ENCODE data around the gene KCNMA1. TPM values are rescaled to one million over a fixed set of nuclear protein-coding genes. Genes with fewer than 3 reads are reported as not detected.

Gene KCNMA1
- total RNA-seq, 1 experiment from 2014 or later, result 0.45 TPM

GRCh38 chr10:77448226-77448625 is 189.4 kb downstream of the KCNMA1 start:
- no peak for DNase-seq
- intact Hi-C loops (cut with micrococcal nuclease; ENCODE audit: unreplicated experiment), result no loop called here
- Mint-ChIP-seq H3K27ac (ENCODE audit: unreplicated experiment) (no peak overlapping the region), H3K9me3 (ENCODE audit: low read depth, unreplicated experiment) (no peaks in the 10 kb centered on the region), H3K36me3 (ENCODE audit: insufficient read depth, unreplicated experiment) (no peaks in the 10 kb centered on the region), H3K27me3 (ENCODE audit: unreplicated experiment) (peaks cover 51% of the 10 kb centered on the region), H3K4me1 (ENCODE audit: low read depth, unreplicated experiment) (no peaks in the 10 kb centered on the region), H3K4me3 (ENCODE audit: low read depth, unreplicated experiment) (no peak overlapping the region)
- TF ChIP-seq CTCF (IDR thresholded peaks at IDR 0.05; ENCODE audit: unreplicated experiment), result no peak
- no TSS peak for BruUV-seq (replicated peaks)
- CTCF ChIA-PET, result no interaction called here

- Mint-ChIP-seq H3K36me3 (ENCODE audit: insufficient read depth, unreplicated experiment) (no peaks in the 10 kb centered on the region), H3K4me3 (ENCODE audit: low read depth, unreplicated experiment) (no peak overlapping the region), H3K4me1 (ENCODE audit: low read depth, unreplicated experiment) (no peaks in the 10 kb centered on the region), H3K27me3 (ENCODE audit: unreplicated experiment) (peaks cover 63% of the 10 kb centered on the region), H3K9me3 (ENCODE audit: low read depth, unreplicated experiment) (no peaks in the 10 kb centered on the region), H3K27ac (ENCODE audit: unreplicated experiment) (no peak overlapping the region)
- DNase-seq, result no peak
- CTCF ChIA-PET, result interaction anchor here (1.3 kb wide), 1 partner anchor 14 kb away, joined by 3 read pairs; no protein-coding TSS in a partner anchor
- BruUV-seq (replicated peaks), result no TSS peak
- intact Hi-C loops (cut with micrococcal nuclease; ENCODE audit: unreplicated experiment), result no loop called here
- TF ChIP-seq CTCF (IDR thresholded peaks at IDR 0.05; ENCODE audit: unreplicated experiment), result no peak
Measured at GRCh38 chr10:77446700-77447099, 190.9 kb downstream of the KCNMA1 start.

- Mint-ChIP-seq H3K9me3 (ENCODE audit: low read depth, unreplicated experiment) (no peaks in the 10 kb centered on the region), H3K27ac (ENCODE audit: unreplicated experiment) (no peak overlapping the region), H3K4me3 (ENCODE audit: low read depth, unreplicated experiment) (no peak overlapping the region), H3K27me3 (ENCODE audit: unreplicated experiment) (peaks cover 66% of the 10 kb centered on the region), H3K4me1 (ENCODE audit: low read depth, unreplicated experiment) (no peaks in the 10 kb centered on the region), H3K36me3 (ENCODE audit: insufficient read depth, unreplicated experiment) (no peaks in the 10 kb centered on the region)
- no peak for TF ChIP-seq CTCF (IDR thresholded peaks at IDR 0.05; ENCODE audit: unreplicated experiment)
- BruUV-seq (replicated peaks), result no TSS peak
- CTCF ChIA-PET, result interaction anchor here (1.0 kb wide), 1 partner anchor 17 kb away, joined by 3 read pairs; no protein-coding TSS in a partner anchor
- intact Hi-C loops (cut with micrococcal nuclease; ENCODE audit: unreplicated experiment), result no loop called here
- DNase-seq, result no peak
Measured at GRCh38 chr10:77445547-77445946, 192.1 kb downstream of the KCNMA1 start.

- CTCF ChIA-PET, result no interaction called here
- Mint-ChIP-seq H3K9me3 (ENCODE audit: low read depth, unreplicated experiment) (no peaks in the 10 kb centered on the region), H3K4me3 (ENCODE audit: low read depth, unreplicated experiment) (no peak overlapping the region), H3K4me1 (ENCODE audit: low read depth, unreplicated experiment) (no peaks in the 10 kb centered on the region), H3K36me3 (ENCODE audit: insufficient read depth, unreplicated experiment) (no peaks in the 10 kb centered on the region), H3K27me3 (ENCODE audit: unreplicated experiment) (peaks cover 81% of the 10 kb centered on the region), H3K27ac (ENCODE audit: unreplicated experiment) (no peak overlapping the region)
- no peak for TF ChIP-seq CTCF (IDR thresholded peaks at IDR 0.05; ENCODE audit: unreplicated experiment)
- DNase-seq, result no peak
- BruUV-seq (replicated peaks), result no TSS peak
- intact Hi-C loops (cut with micrococcal nuclease; ENCODE audit: unreplicated experiment), result no loop called here
Measured at GRCh38 chr10:77444041-77444440, 193.6 kb downstream of the KCNMA1 start.
